Mononuclear cell (primary cell): ENCODE results near the gene VPS39. TPM values are rescaled to one million over a fixed set of nuclear protein-coding genes. Genes with fewer than 3 reads are reported as not detected.

Source experiments
- H3K27me3 ChIP-seq: 2 replicates; pipeline ENCODE4 v1.6.0; 2011; ENCODE audit warnings: low read length, control low read depth; ENCODE audit not compliant: insufficient read depth
- H3K4me1 ChIP-seq: 2 replicates; pipeline ENCODE4 v1.5.1; 2011; ENCODE audit warnings: mild to moderate bottlenecking, low read length, control low read depth; ENCODE audit not compliant: insufficient read depth
- H3K4me3 ChIP-seq: 2 replicates; pipeline ENCODE4 v1.5.1; 2011; ENCODE audit warnings: mild to moderate bottlenecking, low read length, moderate library complexity
- H3K9me3 ChIP-seq: 2 replicates; pipeline ENCODE4 v1.5.1; 2011; ENCODE audit warnings: low read depth, mild to moderate bottlenecking, control low read depth, low read length
- total RNA-seq: library from RNA; depleted of rRNA; stranded (reverse); fragments of >200 nt; gene quantifications from one replicate; pipeline ENCODE4 v1.2.3, GENCODE V29; 2012

Gene VPS39
- total RNA-seq, 1 donor, result 103 TPM

DNA sequence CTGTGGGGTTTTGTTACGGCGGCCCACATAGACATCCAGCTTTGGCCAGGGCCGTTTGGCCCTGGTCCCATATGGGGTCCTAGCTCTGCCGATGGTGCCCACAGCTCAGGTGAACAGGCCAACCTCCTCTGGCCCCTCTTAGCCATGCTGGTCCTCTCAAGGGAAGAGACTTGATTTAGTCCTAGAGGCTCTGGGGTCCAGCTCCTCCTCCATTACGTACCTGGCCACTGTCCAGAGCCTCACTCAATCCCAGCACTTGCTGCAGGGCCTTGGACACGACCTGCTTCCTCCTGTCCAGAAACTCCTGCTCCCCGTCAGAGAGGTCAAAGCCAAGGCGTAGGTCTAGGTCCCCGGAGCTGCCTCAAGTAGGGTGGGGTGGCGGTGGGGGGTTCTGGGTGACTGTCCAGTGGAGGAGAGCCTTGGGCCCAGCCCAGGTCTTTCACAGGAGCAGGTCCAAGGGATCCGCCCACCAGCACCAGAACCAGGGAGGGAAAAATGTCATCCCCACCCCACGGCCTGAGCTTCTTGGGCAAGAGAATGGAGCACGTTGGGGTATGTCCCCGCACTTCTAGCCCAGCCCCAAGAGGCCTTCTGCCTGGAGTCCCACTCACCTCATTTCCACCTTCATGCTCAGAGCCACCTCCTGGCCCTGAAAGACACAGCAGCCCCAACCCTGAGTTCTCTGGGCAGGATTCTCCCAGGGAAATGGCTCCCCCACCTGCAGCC, 58.4 kb downstream of the VPS39 start:
- Histone ChIP-seq H3K4me1 (no peaks in the 10 kb centered on the region), H3K27me3 (no peaks in the 10 kb centered on the region), H3K4me3 (no peak overlapping the region), H3K9me3 (no peaks in the 10 kb centered on the region)

DNA sequence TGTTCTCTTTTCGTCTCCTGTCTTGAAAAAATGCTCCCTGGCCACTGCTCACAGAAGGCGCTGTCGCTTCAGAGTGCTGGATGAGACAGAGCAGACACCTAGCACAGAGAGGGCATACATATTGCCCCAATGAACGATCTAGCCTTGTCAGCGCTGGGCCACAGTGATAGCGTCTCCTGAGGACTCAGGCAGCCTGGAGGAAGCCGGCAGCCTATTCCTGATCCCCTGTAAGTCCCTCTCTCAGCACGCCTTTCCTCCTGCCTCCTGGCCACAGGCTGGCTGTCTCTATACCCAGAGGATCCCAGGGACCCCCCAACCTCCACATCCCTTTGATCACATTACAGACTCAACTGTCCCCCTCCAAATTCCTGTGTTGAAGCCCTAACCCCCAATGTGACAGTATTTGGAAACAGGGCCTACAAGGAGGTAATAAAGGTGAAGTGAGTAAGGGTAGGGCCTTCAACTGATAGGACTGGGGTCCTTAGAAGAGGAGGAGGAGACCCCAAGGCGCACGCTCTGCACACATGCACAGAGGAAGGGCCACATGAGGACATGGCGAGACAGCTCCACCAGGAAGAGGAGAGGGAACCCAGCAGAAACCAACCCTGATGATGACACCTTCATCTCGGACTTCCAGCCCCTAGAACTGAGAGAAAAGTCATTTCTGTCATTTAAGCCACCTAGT, 59.2 kb downstream of the VPS39 start:
- Histone ChIP-seq H3K9me3 (no peaks in the 10 kb centered on the region), H3K4me1 (no peaks in the 10 kb centered on the region), H3K27me3 (no peaks in the 10 kb centered on the region), H3K4me3 (no peak overlapping the region)

DNA sequence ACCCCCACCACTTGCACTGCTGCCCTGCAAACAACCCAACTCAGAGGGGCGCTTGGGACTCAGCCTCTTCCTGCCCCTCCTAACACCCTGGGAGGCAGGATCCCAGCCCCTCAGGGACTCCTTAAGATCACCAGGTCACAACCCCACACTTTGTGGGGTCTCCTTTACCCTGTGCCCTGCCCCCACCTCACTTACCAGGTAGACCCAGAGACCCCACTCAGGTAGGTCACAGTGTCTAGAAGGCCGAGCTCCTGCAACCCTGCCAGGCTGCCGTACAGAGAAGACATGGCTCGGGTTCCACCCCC, 60.7 kb downstream of the VPS39 start:
- Histone ChIP-seq H3K27me3 (no peaks in the 10 kb centered on the region), H3K4me3 (no peak overlapping the region), H3K9me3 (no peaks in the 10 kb centered on the region), H3K4me1 (no peaks in the 10 kb centered on the region)

DNA sequence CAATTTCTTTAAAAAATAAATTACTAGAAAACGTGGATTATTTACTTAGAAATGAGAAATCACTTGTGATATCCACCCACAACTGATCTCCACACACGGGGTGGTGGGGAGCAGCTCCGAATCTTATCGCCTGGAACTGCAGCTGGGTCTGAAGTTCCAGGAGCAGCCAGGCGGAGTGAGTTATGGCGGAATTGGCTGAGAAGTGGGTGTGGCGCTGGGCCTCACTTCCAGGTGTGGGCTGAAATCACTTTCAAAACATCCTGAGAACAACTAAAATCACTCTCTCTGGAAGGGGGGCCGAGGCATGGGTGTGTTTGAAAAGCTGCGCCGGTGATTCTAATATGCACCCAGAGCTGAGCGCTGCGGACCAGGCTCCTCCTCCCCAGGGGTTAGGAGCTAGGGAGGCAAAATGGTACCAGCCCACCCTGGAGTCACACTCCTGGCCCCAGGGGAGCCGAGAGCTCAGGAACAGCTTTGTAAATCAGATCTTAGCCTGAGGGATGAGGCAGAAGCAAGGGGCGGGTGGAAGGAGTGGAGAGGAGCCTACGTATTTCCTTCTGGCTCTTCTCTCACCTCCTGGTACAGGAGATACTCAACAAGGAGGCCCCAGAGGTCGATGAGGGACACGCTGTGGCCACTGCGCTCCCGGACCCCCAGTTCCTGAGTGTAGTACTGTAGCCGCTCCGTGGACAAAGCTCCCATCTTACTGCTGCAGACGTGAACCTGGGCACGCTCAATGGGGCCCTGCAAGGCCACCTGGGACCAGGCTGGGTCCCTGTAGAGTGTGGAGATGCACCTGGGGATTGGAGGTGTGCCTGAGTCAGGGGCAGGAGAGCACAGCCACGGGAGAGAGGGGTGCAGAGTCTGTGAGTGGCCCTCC, 61.3 kb downstream of the VPS39 start:
- Histone ChIP-seq H3K4me3 (no peak overlapping the region), H3K4me1 (no peaks in the 10 kb centered on the region), H3K9me3 (no peaks in the 10 kb centered on the region), H3K27me3 (no peaks in the 10 kb centered on the region)

DNA sequence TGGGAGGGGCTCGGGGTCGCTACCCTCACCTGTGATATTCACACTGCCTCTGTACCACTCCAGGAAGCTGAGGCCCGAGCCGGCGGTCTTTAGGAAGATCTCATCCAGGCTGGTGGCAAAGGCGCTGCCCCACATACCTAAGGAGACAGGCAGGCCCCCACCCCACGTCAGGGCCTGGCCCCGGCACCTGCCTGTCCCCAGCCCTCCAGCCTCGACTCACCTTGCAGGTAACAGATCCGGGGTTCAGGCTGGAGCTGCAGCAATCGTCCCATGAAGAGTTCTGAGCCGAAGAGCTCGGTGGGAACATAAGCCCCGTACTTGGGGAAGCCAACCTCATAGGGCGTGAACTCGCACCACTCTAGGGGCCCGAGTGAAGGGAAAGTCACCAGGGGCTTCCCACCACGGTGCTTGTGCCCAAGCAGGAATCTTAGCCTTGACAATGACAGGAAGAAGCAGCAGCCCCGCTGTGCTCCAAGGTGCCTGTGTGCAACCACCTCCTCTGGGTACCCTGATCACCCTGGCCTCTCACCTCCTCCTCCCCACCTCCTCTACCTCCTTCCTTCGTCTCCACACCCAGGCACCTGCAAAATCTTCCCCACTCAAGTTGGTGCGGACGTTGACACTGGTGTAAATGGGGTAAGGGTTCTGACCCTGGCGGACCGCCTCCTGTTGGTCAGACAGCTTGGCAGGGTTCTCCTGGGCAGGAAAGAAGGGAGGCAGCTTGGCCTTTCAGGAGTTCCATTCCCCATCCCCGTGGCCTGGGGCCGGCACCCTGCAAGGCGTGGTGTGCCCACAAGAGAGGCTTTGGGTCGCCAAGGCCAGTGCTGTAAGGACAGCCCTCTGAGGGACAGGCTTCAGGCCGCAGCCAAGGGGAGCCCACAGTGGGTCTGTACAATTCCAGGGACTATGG, 62.3 kb downstream of the VPS39 start:
- Histone ChIP-seq H3K4me1 (no peaks in the 10 kb centered on the region), H3K9me3 (no peaks in the 10 kb centered on the region), H3K4me3 (no peak overlapping the region), H3K27me3 (no peaks in the 10 kb centered on the region)

DNA sequence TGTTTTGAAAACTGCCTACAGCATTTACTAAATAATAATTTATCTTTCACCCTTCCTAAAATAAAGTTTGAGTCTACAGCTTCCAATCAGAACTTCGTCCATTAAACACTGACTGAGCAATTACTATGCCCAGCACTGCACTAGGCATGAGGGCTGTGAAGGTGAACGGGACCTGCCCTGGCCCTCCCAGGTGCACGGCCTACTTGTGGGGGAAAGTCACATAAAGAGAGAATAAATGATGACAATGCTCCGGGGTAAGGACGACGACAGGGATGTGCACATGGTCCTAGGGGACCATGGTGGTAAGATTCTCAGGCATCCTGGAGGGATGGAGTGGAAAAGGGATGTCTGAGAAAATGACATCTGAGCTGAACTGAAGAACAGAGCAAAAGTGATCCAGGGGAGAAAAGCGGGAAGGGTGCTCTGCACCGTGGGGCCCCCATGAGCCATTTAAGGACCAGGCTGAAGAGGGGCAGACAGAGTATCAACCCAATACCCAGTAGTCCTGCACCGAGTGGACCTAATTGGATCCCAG, 63.2 kb downstream of the VPS39 start:
- Histone ChIP-seq H3K4me1 (no peaks in the 10 kb centered on the region), H3K9me3 (no peaks in the 10 kb centered on the region), H3K27me3 (no peaks in the 10 kb centered on the region), H3K4me3 (no peak overlapping the region)

DNA sequence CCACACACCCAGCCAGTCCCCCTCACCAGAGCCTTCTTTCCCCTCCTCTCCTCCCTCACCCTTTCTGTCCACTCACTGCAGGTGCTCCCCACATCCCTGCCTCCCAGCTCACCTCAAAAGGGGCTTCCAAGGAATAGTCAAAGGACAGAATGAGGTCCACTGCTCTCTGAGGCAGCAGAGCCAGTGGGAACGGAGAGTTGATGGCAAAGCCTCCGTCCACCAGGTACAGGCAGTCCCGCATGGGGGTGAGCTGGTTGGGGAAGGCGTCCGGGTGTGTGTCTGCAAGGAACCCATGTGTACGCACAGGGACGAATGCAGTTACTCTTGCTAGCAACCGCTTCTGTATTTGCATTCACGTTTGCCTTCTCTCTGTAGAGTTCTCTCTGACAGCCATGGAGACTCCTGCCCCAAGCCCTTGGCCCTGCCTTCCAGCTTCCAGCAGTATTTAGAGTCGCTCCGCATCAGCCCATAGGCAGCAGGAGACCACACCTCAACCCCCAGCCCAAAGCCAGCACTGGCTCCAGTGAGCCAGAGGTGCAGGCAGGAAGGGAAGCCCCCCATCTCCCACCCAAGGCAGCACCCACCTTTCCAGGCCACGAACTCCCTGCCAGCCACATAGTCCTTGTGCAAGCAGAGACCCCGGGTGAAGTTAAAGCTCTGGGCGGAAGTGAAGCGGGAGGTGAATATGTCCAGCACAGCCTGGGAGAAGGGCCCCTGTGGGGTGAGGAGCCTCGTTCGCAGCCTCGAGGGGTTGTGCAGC, 64.1 kb downstream of the VPS39 start:
- no peaks in the 10 kb centered on the region for H3K27me3 ChIP-seq
- H3K9me3 ChIP-seq, result no peaks in the 10 kb centered on the region
- no peak overlapping the region for H3K4me3 ChIP-seq
- no peaks in the 10 kb centered on the region for H3K4me1 ChIP-seq

DNA sequence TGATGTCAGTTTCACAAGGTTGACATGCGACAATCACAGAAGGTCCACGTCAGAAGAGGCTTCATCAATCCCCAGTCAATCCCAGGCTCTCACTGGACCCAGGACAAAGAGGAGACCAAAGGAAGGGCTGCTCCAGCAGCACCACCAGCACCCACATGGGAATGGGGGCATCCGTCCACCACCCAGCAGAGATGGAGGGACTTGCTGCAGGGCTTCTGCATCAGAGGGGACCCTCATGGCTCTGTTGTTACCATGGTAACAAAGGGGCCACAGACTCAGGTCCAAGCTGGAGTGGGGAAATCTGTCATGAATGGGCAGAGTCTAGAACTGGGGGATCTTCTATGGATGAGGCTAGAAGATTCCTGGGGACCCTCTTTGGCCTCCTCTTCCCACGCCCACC, 64.7 kb downstream of the VPS39 start:
- Histone ChIP-seq H3K4me1 (no peaks in the 10 kb centered on the region), H3K27me3 (no peaks in the 10 kb centered on the region), H3K9me3 (no peaks in the 10 kb centered on the region), H3K4me3 (no peak overlapping the region)

DNA sequence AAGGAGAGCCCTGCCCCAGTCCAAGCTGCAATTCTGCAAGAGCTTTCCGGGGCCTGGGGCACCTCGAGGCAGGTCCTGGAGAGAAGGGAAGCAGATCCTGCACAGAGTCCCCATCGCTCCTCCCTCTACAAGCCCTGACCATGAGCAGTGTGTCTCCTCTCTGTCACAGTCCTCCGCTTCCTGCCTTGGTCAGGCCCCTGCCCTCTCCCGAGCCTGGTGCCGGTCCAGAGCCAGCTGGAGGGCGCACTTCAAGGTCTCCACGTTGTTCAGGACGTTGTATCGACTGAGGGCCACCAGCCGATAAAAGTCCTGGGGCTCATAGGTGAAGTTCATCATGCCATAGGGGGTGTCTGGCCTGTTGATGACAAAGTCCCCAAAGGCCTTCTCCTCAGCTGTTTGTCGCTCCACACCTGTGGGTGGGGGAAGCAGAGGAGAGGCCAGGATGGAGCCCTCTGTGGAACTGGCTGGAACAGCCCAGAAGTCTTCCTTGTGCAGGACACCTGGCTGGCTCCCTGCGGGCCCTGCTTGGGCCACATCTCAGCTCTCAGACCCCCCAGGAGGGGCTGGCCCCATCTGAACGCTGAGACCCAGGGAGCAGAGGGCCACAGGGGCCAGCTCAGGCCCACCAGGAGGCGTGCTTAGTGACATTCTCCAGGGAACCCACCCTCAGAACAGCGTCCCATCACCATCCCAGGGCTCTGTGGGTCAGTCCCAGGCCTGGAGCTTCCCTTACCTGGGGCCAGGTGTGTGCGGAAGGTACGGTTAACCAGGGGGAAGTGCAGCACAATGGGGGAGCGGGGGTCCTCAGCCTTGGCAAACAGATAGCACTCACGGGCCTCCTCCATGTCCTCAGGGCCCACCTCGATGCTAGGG, 66.1 kb downstream of the VPS39 start:
- Histone ChIP-seq H3K27me3 (no peaks in the 10 kb centered on the region), H3K4me1 (no peaks in the 10 kb centered on the region), H3K9me3 (no peaks in the 10 kb centered on the region)

DNA sequence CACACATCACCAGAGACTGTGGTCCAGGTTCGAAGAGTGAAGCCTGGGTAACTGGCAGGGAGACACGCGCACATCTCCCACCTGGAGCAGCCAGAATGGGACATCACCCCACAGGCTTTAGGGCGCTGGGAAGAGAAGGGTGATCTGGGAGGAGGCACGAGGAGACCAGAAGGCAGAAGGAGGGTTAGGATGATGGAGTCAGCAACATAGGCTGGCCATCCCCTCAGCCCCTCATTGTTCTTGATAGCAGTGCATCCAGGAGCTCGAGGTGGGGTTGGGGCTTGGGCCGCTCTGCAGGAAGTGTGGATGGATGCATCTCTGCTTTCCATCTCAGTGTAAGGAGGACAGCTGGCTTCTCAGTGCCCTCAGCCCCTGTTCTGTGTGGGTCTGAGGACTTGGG, 66.9 kb downstream of the VPS39 start:
- no peaks in the 10 kb centered on the region for H3K9me3 ChIP-seq
- H3K4me1 ChIP-seq, result no peaks in the 10 kb centered on the region
- no peaks in the 10 kb centered on the region for H3K27me3 ChIP-seq
- no peak overlapping the region for H3K4me3 ChIP-seq

More for the DNA sequence above, 66.1 kb downstream of the VPS39 start:
- no peak overlapping the region for H3K4me3 ChIP-seq

DNA sequence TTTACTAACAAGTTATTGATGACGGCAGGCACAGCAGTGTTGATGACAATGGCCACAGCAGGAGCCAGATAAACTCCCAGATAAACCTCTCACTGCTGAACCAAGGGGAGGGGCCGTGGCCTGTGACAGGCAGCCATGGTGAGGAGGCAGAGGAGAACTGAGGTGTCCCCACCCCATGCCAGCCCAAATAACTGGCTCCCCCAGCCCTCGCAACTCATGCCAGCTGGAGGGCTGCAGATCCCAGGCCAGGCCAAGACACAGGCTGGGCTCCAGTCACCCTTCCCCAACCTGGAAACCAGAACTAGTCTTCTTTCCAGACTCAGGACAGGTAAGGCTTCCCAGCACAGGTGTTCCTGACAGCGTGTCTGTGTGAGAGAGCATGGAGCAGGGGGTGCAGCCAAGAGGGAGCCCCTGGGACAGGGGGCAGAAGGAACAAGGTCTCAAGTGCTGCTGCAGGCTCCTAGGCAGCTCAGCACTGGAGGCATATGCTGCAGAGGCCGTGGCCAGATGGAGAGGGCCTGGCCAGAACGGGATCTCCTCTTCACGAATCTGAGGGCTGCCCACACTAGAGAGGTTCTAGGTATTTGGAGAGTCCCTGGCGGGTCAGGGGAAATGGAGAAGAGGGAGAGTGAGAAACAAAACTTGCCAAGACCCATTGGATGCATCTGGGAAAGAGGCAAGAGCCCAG, 67.6 kb downstream of the VPS39 start:
- H3K4me3 ChIP-seq, result no peak overlapping the region
- H3K9me3 ChIP-seq, result no peaks in the 10 kb centered on the region
- no peaks in the 10 kb centered on the region for H3K27me3 ChIP-seq
- no peaks in the 10 kb centered on the region for H3K4me1 ChIP-seq

DNA sequence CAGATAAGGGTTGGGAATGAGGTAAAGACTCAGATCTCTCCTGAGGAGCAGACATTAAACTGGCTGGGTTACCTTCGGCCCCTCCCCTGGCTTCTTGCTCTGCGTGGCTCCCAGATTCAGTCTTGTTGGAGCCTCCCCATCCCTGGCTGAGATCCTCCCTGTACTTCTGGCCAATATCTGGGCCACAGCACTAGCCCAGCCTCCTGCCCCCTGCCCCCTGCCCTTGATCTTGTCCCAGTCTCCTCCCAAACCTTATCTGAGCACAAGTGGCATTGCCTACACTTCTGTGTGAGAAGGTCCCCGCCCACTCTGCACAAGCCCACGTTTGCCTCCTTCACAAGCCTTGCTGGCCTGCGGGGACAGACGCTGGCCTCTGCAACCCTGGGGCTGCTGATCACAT, 68.5 kb downstream of the VPS39 start:
- H3K27me3 ChIP-seq, result no peaks in the 10 kb centered on the region
- H3K4me3 ChIP-seq, result no peak overlapping the region
- H3K4me1 ChIP-seq, result no peaks in the 10 kb centered on the region
- no peaks in the 10 kb centered on the region for H3K9me3 ChIP-seq

DNA sequence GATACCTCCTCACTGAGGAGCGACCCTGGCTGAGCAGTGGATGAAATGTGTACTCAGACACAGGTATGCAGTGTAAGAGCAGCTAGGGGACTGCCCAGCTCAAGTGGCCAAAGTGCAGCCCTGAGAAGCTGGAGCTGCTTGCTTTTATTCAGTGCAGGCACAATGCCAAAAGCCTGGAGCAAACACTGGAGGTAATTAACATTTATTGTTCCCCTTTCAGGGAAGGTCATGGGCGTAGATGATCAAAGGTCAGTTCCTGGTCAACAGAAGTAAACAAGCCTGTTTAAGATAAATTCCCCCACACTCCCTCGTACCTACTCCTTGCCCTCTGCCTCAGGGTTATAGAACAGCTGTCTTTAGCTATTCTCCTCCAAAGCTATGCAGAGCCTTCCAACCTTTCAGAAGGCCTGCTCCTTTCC, 69.1 kb downstream of the VPS39 start:
- H3K4me3 ChIP-seq, result no peak overlapping the region
- H3K4me1 ChIP-seq, result no peaks in the 10 kb centered on the region
- no peaks in the 10 kb centered on the region for H3K27me3 ChIP-seq
- no peaks in the 10 kb centered on the region for H3K9me3 ChIP-seq
